SK-MEL-5 (cell line): ENCODE results near the gene CABP5. TPM values are rescaled to one million over a fixed set of nuclear protein-coding genes. Genes with fewer than 3 reads are reported as not detected.
"Not testable (repeated sequence)": the region's sequence is repeated elsewhere in the genome, so short reads cannot be mapped to it uniquely, and the experiment has no call there.

Source experiments
- DNase-seq: peaks from one replicate; pipeline ENCODE4 v3.0.0-alpha.2; 2016; ENCODE audit warnings: low read depth, low spot score
- in situ Hi-C: cut with HindIII; loops from 2 replicates; pipeline ENCODE4 v1.10.0; 2016; ENCODE audit warnings: low sequenced_read_pairs, high pct_unique_total_duplicates, low pct_unique_long_range_greater_than_20kb
- polyA plus RNA-seq, 2 experiments: library from polyadenylated mRNA; depleted of rRNA; stranded (reverse); fragments of >200 nt; gene quantifications; 2 replicates each; pipeline ENCODE4 v1.2.3, GENCODE V29; 2015
- total RNA-seq: library from RNA; depleted of rRNA; stranded (reverse); fragments of >200 nt; shearing (Covaris generic); gene quantifications from 2 replicates; pipeline ENCODE4 v1.2.3, GENCODE V29; 2014; rRNA removed

Gene CABP5
- not detected in 2 replicates for total RNA-seq
- not detected in 2 replicates for polyA plus RNA-seq (2015; cell fraction: cytosol; rRNA removed)
- not detected in 2 replicates for polyA plus RNA-seq (2015; cell fraction: nucleus; rRNA removed)

DNA sequence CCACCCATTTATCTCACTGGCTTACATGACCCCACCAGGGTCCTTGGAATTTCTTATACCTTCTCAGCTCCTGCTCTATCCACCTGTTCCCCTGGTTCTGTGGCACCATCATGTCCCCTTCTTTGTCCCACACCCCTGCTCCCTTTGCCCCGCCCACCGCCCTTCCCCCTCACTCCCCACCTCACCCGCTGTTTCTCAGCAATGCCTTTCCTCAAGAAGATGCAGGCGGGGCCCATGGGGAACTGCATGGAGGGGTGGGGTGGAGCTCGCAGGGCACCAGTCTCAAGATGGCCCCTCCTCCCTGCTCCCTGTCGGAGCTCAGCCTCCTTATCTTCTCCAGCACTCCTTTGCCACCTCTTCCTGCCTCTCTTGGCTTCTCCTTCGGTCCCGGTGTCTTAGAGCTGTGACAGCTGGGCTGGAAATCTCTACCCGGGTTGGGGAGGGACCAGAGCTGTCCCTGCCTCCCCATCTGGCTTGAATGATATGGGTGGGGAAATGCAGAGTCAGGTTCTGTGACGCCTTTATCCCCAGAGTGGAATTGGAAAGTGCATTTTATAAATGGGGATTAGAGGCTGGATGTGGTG lies at the start of gene CABP5:
CABP5 (minus strand) TSS at position 405 of the 584 bp plus-strand sequence; CDS start at position 248, 157 bp downstream.
- no peak for DNase-seq
- in situ Hi-C loops, result no loop called here

DNA sequence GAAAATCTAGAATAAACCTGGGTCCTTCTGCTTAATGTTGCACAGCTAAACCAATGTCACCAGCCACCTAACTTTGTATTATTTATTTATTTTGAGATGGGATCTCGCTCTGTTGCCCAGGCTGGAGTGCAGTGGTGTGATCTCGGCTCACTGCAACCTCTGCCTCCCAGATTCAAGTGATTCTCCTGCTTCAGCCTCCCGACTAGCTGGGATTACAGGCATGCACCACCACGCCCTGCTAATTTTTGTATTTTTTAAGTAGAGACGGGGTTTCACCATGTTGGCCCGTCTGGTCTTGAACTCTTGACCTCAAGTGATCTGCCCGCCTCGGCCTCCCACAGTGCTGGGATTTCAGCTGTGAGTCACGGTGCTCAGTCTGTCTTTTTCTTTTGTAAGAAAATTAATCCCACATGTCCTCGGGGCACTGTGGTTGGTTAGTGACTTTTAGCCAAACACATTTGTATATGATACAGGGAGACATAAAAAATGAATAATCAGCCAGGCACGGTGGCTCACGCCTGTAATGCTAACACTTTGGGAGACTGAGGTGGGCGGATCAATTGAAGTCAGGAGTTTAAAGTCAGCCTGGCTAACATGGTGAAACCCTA lies 47.3 kb upstream of the CABP5 start:
- DNase-seq, in situ Hi-C loops: not testable (repeated sequence)

DNA sequence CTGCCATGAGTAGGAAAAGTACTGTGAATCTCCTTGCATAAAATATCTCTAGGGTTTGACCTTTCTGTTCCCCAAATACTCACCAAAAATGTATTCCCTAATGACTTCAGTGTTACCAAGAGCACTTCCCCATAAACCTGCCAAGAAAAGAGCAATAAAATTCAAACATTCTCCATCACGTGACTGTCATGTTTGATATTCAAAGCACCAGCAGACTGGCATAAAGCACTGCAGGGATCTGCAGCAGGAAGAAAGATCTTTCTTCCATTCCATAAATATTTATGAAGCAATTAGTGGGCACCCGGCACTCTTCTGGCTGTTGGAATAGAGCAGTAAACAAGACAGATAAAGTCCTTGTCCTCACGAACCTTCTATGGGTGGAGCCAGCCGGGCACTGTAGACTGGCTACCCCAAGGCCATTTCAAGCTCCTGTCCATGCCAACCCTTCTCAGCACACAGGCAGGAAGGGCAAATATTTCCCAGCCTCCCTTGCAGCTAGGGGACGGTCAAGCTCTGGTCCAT lies 46.5 kb upstream of the CABP5 start:
- in situ Hi-C loops, result no loop called here
- peak; percentile 49 for DNase-seq

DNA sequence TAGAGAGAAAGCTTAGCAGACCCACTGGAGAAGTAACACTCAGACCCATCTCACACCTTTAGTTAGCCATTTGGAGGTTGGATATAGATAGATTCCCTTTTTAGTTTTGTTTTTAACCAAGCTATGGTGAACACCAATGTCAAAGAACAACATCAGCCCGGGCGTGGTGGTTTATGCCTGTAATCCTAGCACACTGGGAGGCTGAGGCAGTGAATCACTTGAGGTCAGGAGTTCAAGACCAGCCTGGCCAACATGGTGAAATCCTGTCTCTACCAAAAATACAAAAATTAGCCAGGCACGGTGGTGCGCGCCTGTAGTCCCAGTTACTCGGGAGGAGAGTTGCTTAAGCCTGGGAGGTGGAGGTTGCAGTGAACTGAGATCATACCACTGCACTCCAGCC lies 45.1 kb upstream of the CABP5 start:
- DNase-seq, in situ Hi-C loops: not testable (repeated sequence)

DNA sequence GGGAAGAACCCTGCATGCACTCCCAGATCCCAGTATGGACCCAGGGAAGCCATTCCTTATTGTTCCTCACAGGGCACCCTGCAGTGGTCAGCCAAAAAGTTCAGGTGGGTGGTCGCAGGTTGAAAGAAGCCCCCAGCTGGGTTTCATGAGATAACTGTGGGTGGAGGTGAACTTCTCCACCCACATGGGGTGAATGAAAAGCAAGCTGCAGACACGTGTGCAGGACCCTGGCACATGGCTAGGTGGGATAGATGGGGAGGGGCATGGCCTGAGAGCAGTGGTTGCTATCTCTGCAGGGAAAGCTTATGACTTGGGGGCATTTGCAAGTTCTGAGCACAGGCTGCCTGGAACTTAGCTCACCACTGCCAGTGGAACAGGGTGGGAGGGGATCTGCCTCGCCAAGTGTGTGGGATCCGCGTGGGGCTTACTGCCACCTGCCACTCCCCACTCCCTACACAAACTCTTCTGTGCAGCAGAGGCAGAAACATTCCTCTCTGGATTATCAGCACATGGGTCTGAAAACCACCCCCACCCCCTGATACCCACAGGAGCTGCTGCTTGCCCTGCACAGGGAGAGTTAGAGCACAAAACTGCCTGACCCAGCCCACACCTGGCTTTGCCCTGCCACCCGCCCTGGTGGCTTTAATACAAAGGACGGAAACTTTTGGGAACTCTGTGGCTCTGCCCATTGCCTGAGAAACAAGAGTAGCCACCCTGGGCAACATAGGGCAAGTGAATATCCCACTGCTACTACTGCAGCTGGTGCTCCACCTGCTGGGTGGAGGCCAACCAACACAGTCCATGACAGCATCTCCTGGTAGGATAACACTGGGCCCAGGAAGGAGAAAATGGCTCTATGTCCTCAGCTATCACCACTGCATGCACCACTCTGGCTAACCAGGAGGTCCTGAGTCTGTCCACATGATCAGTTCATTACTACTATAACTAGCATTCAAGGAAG lies 42.3 kb upstream of the CABP5 start:
- no peak for DNase-seq
- in situ Hi-C loops, result no loop called here

DNA sequence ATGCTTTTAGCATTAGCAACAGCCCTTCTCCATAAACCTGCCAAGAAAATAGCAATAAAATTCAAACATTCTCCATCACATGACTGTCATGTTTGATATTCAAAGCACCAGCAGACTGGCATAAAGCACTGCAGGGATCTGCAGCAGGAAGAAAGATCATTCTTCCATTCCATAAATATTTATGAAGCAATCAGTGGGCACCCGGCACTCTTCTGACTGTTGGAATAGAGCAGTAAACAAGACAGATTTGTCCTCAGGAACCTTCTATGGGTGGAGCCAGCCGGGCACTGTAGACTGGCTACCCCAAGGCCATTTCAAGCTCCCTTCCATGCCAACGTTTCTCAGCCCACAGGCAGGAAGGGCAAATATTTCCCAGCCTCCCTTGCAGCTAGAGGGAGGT lies 41.2 kb upstream of the CABP5 start:
- in situ Hi-C loops, result no loop called here
- DNase-seq, result peak; percentile 67

DNA sequence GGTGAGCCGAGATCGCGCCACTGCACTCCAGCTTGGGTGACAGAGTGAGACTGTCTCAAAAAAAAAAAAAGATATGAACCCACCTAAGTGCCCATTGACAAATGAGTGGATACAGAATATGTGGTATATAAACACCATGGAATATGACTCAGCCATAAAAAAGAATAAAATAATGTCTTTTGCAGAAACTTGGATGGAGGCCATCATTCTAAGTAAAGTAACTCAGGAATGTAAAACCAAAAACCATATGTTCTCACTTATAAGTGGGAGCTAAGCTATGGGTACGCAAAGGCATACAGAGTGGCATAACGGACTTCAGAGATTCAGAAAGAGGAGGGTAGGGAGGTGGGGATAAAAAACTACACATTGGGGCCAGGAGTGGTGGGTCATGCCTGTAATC lies 37.2 kb upstream of the CABP5 start:
- in situ Hi-C loops, result no loop called here
- DNase-seq, result no peak

DNA sequence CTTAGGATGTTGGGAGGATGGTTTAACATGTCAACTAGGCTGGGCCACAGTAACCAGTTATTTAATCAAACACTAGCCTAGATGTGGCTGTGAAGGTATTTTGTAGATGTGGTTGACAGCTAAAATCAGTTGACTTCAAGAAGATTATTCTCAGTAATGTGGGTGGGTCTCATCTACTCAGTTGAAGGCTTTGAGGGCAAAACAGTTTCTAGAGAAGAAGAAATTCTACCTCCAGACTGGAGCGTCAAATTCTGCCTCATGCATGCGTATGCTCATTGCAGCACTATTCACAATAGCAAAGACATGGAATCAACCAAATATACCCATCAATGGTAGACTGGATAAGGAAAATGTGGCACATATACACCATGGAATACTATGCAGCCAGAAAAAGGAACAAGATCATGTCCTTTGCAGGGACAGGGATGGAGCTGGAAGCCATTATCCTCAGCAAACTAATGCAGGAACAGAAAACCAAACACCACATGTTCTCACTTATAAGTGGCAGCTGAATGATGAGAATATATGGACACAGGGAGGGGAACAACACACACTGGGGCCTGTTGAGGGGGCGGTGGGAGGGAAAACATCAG lies 26.4 kb upstream of the CABP5 start:
- DNase-seq, in situ Hi-C loops: not testable (repeated sequence)

DNA sequence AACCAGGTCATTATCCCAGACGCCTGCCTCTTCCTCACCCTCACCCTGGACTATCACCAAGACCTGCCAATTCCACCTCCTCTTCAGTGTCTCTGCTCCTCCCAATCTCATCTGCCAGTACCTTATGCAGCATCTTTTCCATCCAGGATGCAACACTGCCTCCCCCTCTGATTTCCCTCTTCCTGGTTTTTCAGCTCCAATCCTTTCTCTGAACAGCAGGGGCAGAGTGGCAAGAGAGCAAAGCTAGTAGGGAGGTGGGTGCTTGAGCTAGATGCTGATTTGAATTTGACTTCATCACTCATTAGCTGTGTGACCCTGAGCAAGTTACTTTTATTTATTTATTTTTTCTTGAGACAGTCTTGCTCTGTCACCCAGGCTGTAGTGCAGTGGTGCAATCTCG lies 25.6 kb upstream of the CABP5 start:
- in situ Hi-C loops, result no loop called here
- no peak for DNase-seq

DNA sequence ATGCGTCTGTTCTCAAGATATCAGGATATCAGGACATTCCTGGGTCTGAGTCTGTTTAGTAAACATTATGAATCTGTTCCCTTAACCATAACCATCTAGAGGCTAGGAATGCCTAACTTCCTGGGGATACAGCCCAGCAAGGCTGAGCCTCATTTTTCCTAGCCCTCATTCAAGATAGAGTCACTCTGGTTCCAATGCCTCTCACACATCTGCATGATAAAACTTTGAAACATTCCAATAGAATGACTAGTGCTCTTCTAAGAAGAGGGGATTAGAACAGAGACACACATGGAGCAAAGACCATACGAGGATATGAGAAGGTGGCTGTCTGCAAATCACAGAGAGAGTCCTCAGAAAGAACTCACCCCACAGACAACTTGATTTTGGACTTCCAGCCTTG lies 20.6 kb upstream of the CABP5 start:
- no peak for DNase-seq
- in situ Hi-C loops, result no loop called here

DNA sequence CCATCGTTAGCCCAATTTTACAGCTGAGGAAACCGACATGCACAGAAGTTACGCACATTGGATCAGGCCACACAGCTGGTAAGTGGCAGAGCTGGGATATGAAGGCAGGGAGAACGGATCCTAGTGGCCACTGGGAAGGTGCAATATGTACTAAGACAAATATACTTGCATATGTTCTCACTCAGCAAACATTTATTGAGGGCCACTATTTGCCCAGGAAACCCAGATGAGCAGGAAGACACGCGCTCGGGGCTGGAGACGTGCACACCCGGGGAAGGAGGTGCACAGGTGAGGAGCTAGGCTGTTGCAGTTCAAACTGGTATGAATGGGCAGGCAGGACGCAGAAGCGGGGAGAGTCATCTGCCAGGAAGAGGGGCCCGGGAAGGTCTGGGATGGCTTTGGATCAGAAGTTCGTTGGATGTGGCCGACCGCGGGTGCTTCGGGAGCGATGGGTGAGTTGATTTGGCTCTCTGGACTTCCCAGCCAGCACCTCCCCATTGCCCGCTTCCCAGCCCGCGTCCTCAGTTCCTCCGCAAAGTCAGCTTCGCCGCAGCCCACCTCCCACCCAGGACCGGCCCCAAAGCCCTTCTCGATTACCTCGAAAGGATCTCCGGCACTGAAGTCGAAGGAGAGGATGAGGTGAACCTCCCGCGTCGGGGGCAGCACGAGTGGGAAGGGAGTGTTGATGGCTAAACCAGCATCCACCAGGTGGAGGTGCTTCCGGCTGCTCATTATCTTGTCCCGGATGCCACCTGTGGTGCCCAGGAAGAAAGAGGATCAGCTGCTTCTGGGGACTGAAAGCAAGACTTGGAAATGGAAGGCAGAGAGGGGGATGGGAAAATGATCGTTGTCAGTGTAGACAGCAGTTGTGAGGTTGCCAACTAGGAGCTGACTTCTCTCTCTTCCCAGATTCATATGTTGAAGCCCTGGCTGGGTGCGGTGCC lies 17.8 kb upstream of the CABP5 start:
- in situ Hi-C loops, result no loop called here

DNA sequence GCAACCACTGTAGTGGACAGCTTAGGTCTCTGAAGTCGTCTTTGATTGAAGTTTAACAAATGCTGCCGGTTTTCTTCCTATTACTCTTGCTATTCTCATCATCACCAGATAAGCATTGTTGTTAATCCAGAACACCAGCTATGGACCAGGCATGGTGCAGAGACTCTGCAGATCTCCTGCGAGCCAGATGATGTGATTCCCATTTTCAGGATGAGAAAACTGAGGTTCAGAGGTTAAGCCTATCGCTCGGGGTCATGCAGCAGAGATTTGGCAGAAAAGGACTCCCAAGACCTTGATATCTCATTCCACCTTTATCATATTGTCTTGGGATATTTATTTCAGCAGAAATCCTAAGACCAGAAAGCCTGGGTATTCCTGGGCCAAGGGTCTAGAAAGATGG lies 16.5 kb upstream of the CABP5 start:
- DNase-seq, result no peak
- in situ Hi-C loops, result no loop called here

More for the DNA sequence above, 17.8 kb upstream of the CABP5 start:
- DNase-seq, result no peak

DNA sequence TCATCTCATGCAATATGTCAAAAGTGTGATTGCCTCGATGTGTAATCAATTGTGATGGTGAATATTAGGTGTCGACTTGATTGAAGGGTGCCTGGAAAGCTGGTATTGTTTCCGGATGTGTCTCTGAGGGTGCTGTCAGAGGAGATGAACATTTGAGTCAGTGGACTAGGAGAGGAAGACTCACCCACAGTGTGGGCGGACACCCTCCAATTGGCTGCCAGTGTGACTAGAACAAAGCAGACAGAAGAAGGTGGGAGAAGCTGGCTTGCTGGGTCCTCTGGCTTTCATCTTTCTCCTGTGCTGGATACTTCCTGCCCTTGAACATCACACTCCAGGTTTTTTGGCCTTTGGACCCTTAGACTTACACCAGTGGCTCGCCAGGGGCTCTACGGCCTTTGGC lies 15.5 kb upstream of the CABP5 start:
- in situ Hi-C loops, result no loop called here
- no peak for DNase-seq

DNA sequence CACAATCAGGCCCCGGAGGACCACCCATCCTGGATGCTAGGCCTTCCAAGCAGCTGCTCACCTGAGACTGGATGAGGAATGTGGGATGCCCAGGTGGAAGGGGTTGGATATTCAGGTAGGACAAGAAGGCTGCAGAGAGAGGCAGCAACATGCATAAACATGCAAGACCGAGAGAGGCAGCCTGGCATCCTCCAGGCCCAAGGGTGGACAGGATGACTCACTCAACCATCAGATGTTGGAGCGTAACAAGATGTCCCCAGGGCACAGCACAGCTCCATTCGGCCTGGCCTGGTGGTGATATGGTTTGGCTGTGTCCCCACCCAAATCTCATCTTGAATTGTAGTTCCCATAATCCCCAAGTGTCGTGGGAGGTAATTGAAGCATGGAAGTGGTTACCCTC lies 10.0 kb upstream of the CABP5 start:
- in situ Hi-C loops, result no loop called here
- peak; percentile 9 for DNase-seq

DNA sequence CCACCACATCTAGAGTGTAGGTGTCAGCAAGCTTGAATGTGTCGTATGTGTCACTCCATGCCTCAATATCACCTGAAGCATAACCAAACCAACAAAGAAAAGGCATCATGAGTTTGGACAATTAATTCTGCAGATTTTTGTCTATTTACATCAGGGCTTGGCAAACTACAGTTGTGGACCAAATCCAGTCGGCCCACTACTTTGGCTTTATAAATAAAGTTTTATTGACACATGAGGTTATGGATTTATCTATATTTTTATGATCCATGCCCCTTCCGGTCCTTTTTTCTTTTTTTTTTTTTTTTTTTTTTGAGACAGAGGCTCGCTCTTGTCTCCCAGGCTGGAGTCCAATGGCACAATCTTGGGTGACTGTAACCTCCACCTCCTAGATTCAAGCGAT lies 9.2 kb upstream of the CABP5 start:
- in situ Hi-C loops, result no loop called here
- DNase-seq, result no peak

DNA sequence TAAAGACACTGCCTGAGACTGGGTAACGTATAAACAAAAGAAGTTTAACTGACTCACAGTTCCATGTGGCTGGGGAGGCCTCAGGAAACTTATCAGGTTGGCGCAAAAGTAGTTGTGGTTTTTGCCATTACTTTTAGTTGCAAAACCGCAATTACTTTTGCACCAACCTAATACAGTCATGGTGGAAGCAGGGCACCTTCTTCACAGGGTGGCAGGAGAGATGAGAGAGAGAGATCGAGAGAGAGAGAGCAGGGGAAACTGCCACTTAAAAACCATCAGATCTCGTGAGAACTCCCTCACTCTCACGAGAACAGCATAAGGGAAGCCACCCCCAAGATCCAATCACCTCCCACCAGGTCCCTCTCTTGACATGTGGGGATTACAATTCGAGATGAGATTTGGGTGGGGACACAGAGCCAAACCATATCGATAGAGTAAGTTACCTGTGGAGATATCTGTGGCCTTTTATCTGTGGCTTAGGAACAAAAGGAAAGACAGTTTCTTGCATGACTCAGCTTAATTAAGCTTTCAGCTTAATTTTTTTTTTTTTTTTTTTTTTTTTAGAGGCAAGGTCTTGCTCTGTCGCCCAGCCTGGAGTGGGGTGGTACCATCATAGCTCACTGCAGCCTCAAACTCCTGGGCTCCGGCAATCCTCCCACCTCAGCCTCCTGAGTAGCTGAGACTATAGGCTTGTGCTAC lies 7.6 kb upstream of the CABP5 start:
- in situ Hi-C loops, result no loop called here
- no peak for DNase-seq
